ENCODE results near the gene GRIA4.

DNA sequence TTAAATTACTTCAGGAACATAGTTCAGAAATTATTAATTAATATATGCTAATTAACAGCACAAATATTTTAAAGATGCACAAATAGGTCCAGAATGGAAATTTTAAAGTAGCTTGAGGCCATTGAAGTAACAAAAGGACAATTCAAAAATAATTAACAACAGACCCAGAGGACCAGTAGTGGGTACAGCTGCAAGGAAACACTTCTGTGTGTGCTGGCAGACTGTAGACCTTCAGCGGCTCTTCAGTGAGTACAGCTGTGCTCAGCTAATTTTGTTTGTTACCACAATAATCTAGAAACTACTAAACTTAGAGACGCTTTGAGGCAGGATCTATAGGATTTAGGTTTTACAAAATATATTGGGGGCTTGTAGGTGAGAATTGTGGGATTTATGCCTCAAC lies 103.8 kb downstream of the GRIA4 start:
- TF ChIP-seq CTCF (IDR thresholded peaks at IDR 0.05; ENCODE audit: insufficient read depth, low read depth, low read length) (no peak), EZH2 (IDR thresholded peaks at IDR 0.05; ENCODE audit: insufficient read depth, low read length) (no peak)
